NCI-H460 (cell line): Measurements from ENCODE around the gene SLC43A2. TPM values are rescaled to one million over a fixed set of nuclear protein-coding genes. Genes with fewer than 3 reads are reported as not detected.
"Not testable (repeated sequence)": the region's sequence is repeated elsewhere in the genome, so short reads cannot be mapped to it uniquely, and the experiment has no call there.

ENCODE experiments used
- DNase-seq: peaks from one replicate; pipeline ENCODE4 v3.0.0-alpha.2; 2016; ENCODE audit warnings: low read depth; ENCODE audit errors: extremely low read depth
- total RNA-seq: library from RNA; depleted of rRNA; stranded (reverse); fragments of >200 nt; shearing (Covaris generic); gene quantifications from 2 replicates; pipeline ENCODE4 v1.2.3, GENCODE V29; 2014

The SLC43A2 gene
- total RNA-seq, 1 experiment from 2014 or later = 1.3 TPM

- no peak for DNase-seq
Measured at GRCh38 chr17:1566505-1567199, 62.0 kb downstream of the SLC43A2 start.

GRCh38 chr17:1565877-1566276, 62.8 kb downstream of the SLC43A2 start:
- no peak for DNase-seq

- DNase-seq = no peak
Measured at GRCh38 chr17:1563786-1564613, 64.6 kb downstream of the SLC43A2 start.

GRCh38 chr17:1563471-1563785, 65.2 kb downstream of the SLC43A2 start:
- DNase-seq = not testable (repeated sequence)

GRCh38 chr17:1562176-1562643, 66.4 kb downstream of the SLC43A2 start:
- no peak for DNase-seq

GRCh38 chr17:1561420-1562175, 67.0 kb downstream of the SLC43A2 start:
- DNase-seq = no peak

GRCh38 chr17:1560858-1561355, 67.7 kb downstream of the SLC43A2 start:
- no peak for DNase-seq

GRCh38 chr17:1560101-1560857, 68.4 kb downstream of the SLC43A2 start:
- no peak for DNase-seq

- no peak for DNase-seq
Measured at GRCh38 chr17:1559047-1560043, 69.3 kb downstream of the SLC43A2 start.

GRCh38 chr17:1558401-1558800, 70.2 kb downstream of the SLC43A2 start:
- DNase-seq = no peak

GRCh38 chr17:1557355-1558095, 71.1 kb downstream of the SLC43A2 start:
- no peak for DNase-seq

GRCh38 chr17:1555651-1556471, 72.8 kb downstream of the SLC43A2 start:
- no peak for DNase-seq

GRCh38 chr17:1554751-1555540, 73.7 kb downstream of the SLC43A2 start:
- no peak for DNase-seq

GRCh38 chr17:1553354-1554266, 75.0 kb downstream of the SLC43A2 start:
- no peak for DNase-seq

- DNase-seq = no peak
Measured at GRCh38 chr17:1552932-1553331, 75.7 kb downstream of the SLC43A2 start.

- DNase-seq = no peak
Measured at GRCh38 chr17:1551741-1552140, 76.9 kb downstream of the SLC43A2 start.
